Measurements from ENCODE around the gene COPS8.

DNA sequence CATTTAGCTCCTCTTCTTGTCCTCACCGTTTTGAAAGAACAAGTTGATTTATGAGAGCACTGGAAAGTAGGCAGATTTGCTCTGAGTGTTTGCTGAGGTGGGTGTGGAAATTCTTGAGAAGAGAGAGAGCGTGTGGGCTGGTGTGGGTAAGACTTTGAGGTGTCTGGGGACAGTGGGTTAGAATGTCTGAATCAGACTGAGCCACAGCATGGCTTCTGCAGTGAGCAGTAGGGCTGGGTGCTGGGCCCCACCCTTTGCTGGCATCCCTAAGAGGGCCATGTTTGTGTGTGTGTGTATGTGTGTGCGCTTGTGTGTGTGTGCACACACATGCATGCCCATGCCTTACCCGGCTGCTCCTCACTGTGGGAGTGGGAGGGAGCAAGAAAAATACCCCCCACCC lies 63.7 kb downstream of the COPS8 start:
- TF ChIP-seq CTCF (IDR thresholded peaks at IDR 0.05) (no peak), POLR2A (IDR thresholded peaks at IDR 0.05) (no peak), POLR2AphosphoS5 (IDR thresholded peaks at IDR 0.05) (no peak), EP300 (IDR thresholded peaks at IDR 0.05) (no peak)

Data from gastroesophageal sphincter (tissue), 3 donors.